HCT116 (cell line): Measurements from ENCODE around the gene AP1S1. TPM values are rescaled to one million over a fixed set of nuclear protein-coding genes. Genes with fewer than 3 reads are reported as not detected.

Experiments used
- ATAC-seq: fragments of 200-7000 bp; cut with Tn5 transposase; 2 replicates; pipeline ENCODE4 v1.9.1; 2020; ENCODE audit warnings: mild to moderate bottlenecking, moderate library complexity
- BruUV-seq: library from RNA; stranded (reverse); fragments of 400-500 nt; replicated peaks from 2 replicates; lab custom pipeline; 2021; lab: Mats Ljungman, UMichigan
- CTCF ChIA-PET: fragments of 300-600 bp; sonication (Branson Sonifier 250); formaldehyde crosslinking; loops from one replicate; lab custom pipeline; 2021; ENCODE audit warnings: antibody characterized with exemption; lab: Charles Lee
- POLR2A ChIA-PET: fragments of 300-600, 350-600 bp; sonication (Branson Sonifier 250); formaldehyde crosslinking; loops from one replicate; lab custom pipeline; 2021; ENCODE audit warnings: antibody characterized with exemption; lab: Charles Lee
- RAD21 ChIA-PET, 2 experiments: fragments of 300-600 bp; sonication (Branson Sonifier 250); formaldehyde crosslinking; loops; one replicate each; lab custom pipeline; 2023; ENCODE audit warnings: low total read pairs in 2 of 2; ENCODE audit not compliant: uncharacterized antibody in 2 of 2, unreplicated experiment in 2 of 2, low non-redundant PET in 1 of 2; lab: Charles Lee
- DNase-seq: peaks from one replicate; pipeline ENCODE4 v3.0.0-alpha.2; 2010; ENCODE audit warnings: low read depth, low spot score
- H2AFZ ChIP-seq: fragments of 200-600 bp; shearing (Covaris generic), sonication (generic); 2 replicates; pipeline ENCODE4 v1.6.1; 2017; ENCODE audit warnings: low read depth, mixed run types, mixed read lengths, antibody characterized with exemption, low read length; ENCODE audit not compliant: poor library complexity, severe bottlenecking
- H3K27ac ChIP-seq: 2 replicates; pipeline ENCODE4 v1.5.1; 2012; ENCODE audit warnings: low read depth, low read length
- H3K27me3 ChIP-seq: fragments of 200-600 bp; sonication (generic); 2 replicates; pipeline ENCODE4 v1.6.1; 2016; ENCODE audit warnings: mixed run types, low read length, mixed read lengths; ENCODE audit not compliant: insufficient read depth
- H3K36me3 ChIP-seq, 2 experiments: fragments of 200-500 bp in 1 of 2; fragments of 200-600 bp in 1 of 2; sonication (Bioruptor generic) in 1 of 2; sonication (generic) in 1 of 2; 2 replicates each; pipeline versions ENCODE4 v1.5.1 to v1.6.1; 2014 to 2016; ENCODE audit warnings: low read length in 2 of 2, inconsistent platforms in 1 of 2, mixed read lengths in 1 of 2, mixed run types in 1 of 2; ENCODE audit not compliant: insufficient read depth in 2 of 2, control insufficient read depth in 1 of 2
- H3K4me1 ChIP-seq, 2 experiments: fragments of 200-600 bp in 1 of 2; sonication (generic) in 1 of 2; 2 replicates each; pipeline versions ENCODE4 v1.5.1 to v1.6.1; 2012 to 2017; ENCODE audit warnings: low read length in 2 of 2, inconsistent platforms in 1 of 2, mild to moderate bottlenecking in 1 of 2, mixed read lengths in 1 of 2, mixed run types in 1 of 2, moderate library complexity in 1 of 2; ENCODE audit not compliant: insufficient read depth in 2 of 2, control insufficient read depth in 1 of 2
- H3K4me2 ChIP-seq: fragments of 200-600 bp; sonication (generic); 2 replicates; pipeline ENCODE4 v1.6.1; 2017; ENCODE audit warnings: mixed run types, low read length, mixed read lengths
- H3K4me3 ChIP-seq, 2 experiments: fragments of 200-600 bp in 1 of 2; sonication (generic) in 1 of 2; replicated peaks in 1 of 2; 2 replicates each; pipeline ENCODE4 v1.5.1; 2011 to 2016; ENCODE audit warnings: low read length in 2 of 2, control low read depth in 1 of 2, low read depth in 1 of 2, mild to moderate bottlenecking in 1 of 2, mixed read lengths in 1 of 2, mixed run types in 1 of 2
- H3K79me2 ChIP-seq: fragments of 200-600 bp; sonication (generic); 2 replicates; pipeline ENCODE4 v1.6.1; 2017; ENCODE audit warnings: mild to moderate bottlenecking, mixed run types, low read length, moderate library complexity, mixed read lengths; ENCODE audit not compliant: insufficient read depth
- H3K9ac ChIP-seq: fragments of 200-600 bp; sonication (generic); 2 replicates; pipeline ENCODE4 v1.6.1; 2016; ENCODE audit warnings: low read length, mixed read lengths
- H3K9me2 ChIP-seq: fragments of 200-600 bp; sonication (generic), shearing (Covaris generic); 2 replicates; pipeline ENCODE4 v1.6.1; 2017; ENCODE audit warnings: mixed run types, mild to moderate bottlenecking, moderate library complexity; ENCODE audit not compliant: insufficient read depth
- H3K9me3 ChIP-seq, 2 experiments: fragments of 200-500 bp in 1 of 2; fragments of 200-600 bp in 1 of 2; sonication (Bioruptor generic) in 1 of 2; sonication (generic) in 1 of 2; 2 replicates each; pipeline ENCODE4 v1.6.1; 2014 to 2017; ENCODE audit warnings: low read length in 2 of 2, mixed read lengths in 2 of 2, inconsistent platforms in 1 of 2, low read depth in 1 of 2, mild to moderate bottlenecking in 1 of 2, mixed run types in 1 of 2, moderate library complexity in 1 of 2; ENCODE audit not compliant: control insufficient read depth in 1 of 2, insufficient read depth in 1 of 2
- H4K20me1 ChIP-seq: fragments of 200-600 bp; sonication (generic), shearing (Covaris generic); 2 replicates; pipeline ENCODE4 v1.6.1; 2017; ENCODE audit warnings: mixed run types, mild to moderate bottlenecking, moderate library complexity; ENCODE audit not compliant: insufficient read depth
- CTCF ChIP-seq, 3 experiments: fragments of 200-600 bp in 1 of 3; sonication (generic) in 1 of 3; IDR thresholded peaks in 2 of 3; conservative IDR thresholded peaks in 1 of 3; 2 replicates each; pipeline ENCODE4 v1.5.1; 2012 to 2017; ENCODE audit warnings: low read depth in 2 of 3, low read length in 2 of 3, antibody characterized with exemption in 1 of 3, borderline replicate concordance in 1 of 3, control low read depth in 1 of 3, mild to moderate bottlenecking in 1 of 3, mixed read lengths in 1 of 3, mixed run types in 1 of 3, moderate library complexity in 1 of 3; ENCODE audit not compliant: insufficient read depth in 1 of 3
- EGR1 ChIP-seq: IDR thresholded peaks from 2 replicates; pipeline ENCODE4 v1.6.1; 2012; ENCODE audit warnings: low read depth
- RAD21 ChIP-seq: IDR thresholded peaks from 2 replicates; pipeline ENCODE4 v1.6.1; 2012; ENCODE audit warnings: low read depth, mild to moderate bottlenecking
- REST ChIP-seq: IDR thresholded peaks from 2 replicates; pipeline ENCODE4 v1.6.1; 2012; ENCODE audit warnings: low read depth
- intact Hi-C: fragments of 100-400 bp; cut with micrococcal nuclease; formaldehyde crosslinking; loops from 2 replicates; pipeline ENCODE4 v1.10.0; 2022
- total RNA-seq: library from RNA; stranded (reverse); gene quantifications from one replicate; pipeline ENCODE4 v1.2.1, GENCODE V29; 2021; ENCODE audit not compliant: unreplicated experiment

The AP1S1 gene
- total RNA-seq, 1 experiment from 2014 or later = 130 TPM

- Histone ChIP-seq H3K9me2 (no peaks in the 10 kb centered on the region), H3K27ac (no peak overlapping the region), H3K4me2 (no peak overlapping the region), H3K27me3 (no peaks in the 10 kb centered on the region), H3K9me3 (no peaks in the 10 kb centered on the region), H3K79me2 (no peaks in the 10 kb centered on the region), H2AFZ (no peak overlapping the region), H3K36me3 (no peaks in the 10 kb centered on the region)
- ChIA-PET RAD21 (no interaction called here), CTCF (interaction anchor here (0.7 to 1.1 kb wide), 2 partner anchors 13 to 148 kb away, joined by 3 read pairs; no protein-coding TSS in a partner anchor)
- DNase-seq = no peak
- BruUV-seq = no TSS peak
- intact Hi-C loops = no loop called here
- no peak for ATAC-seq
- TF ChIP-seq CTCF (IDR thresholded peaks at IDR 0.05 in 2 of 3, conservative IDR thresholded peaks at IDR 0.05 in 1 of 3; ENCODE audit: borderline replicate concordance in 1 of 3, insufficient read depth in 1 of 3, low read depth in 2 of 3, low read length in 2 of 3) = no peak
- TF ChIP-seq EGR1 = no peak
- TF ChIP-seq REST = no peak
- TF ChIP-seq RAD21 = no peak
- TF ChIP-seq, all 23 proteins: peak for 0
- Histone ChIP-seq H3K4me1 (peaks cover 17 to 47% of the 10 kb centered on the region in 2 experiments), H3K9ac (no peak overlapping the region), H3K4me3 (no peak overlapping the region), H4K20me1 (no peaks in the 10 kb centered on the region)
- POLR2A ChIA-PET = interaction anchor here (1.3 to 1.8 kb wide), 2 partner anchors 13 kb away, joined by 3 to 5 read pairs; partner anchors contain the start of gene SERPINE1
Measured at GRCh38 chr7:101113836-101114235, 40.4 kb upstream of the AP1S1 start.
